ENCODE results near the gene TNFAIP8L1.

Gene TNFAIP8L1

GRCh38 chr19:4662812-4663211, 23.5 kb downstream of the TNFAIP8L1 start:
- TF ChIP-seq CTCF (IDR thresholded peaks at IDR 0.05; ENCODE audit: low read depth, low read length), result no peak
- no peak overlapping the region for H3K4me3 ChIP-seq (replicated peaks in 1 of 2; ENCODE audit: low read depth in 2 of 2, low read length in 2 of 2)
- DNase-seq (ENCODE audit: low read depth in 2 of 2), result no peak

DNA sequence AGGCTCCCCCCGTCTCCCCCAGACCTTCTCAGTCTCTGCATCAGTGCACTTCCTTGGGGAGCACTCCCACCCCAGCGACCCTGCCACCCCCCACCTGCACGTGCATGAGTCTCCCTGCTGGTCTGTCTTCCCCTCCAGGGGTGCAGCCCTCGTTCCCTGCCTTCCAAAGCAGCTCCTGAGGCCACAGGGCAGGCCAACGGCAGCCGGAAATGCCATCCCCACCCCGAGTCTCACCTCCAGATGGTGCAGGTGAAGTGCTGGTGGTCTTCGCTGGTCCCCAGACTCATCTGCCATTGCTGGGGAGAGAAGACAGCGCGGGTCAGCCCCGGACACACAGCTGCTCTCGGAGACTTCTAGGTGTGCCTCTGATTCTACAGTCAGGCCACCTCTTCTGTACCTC, 25.3 kb downstream of the TNFAIP8L1 start:
- no peak overlapping the region for H3K4me3 ChIP-seq (replicated peaks in 1 of 2; ENCODE audit: low read depth in 2 of 2, low read length in 2 of 2)
- no peak for DNase-seq (ENCODE audit: low read depth in 2 of 2)
- no peak for TF ChIP-seq CTCF (IDR thresholded peaks at IDR 0.05; ENCODE audit: low read depth, low read length)

DNA sequence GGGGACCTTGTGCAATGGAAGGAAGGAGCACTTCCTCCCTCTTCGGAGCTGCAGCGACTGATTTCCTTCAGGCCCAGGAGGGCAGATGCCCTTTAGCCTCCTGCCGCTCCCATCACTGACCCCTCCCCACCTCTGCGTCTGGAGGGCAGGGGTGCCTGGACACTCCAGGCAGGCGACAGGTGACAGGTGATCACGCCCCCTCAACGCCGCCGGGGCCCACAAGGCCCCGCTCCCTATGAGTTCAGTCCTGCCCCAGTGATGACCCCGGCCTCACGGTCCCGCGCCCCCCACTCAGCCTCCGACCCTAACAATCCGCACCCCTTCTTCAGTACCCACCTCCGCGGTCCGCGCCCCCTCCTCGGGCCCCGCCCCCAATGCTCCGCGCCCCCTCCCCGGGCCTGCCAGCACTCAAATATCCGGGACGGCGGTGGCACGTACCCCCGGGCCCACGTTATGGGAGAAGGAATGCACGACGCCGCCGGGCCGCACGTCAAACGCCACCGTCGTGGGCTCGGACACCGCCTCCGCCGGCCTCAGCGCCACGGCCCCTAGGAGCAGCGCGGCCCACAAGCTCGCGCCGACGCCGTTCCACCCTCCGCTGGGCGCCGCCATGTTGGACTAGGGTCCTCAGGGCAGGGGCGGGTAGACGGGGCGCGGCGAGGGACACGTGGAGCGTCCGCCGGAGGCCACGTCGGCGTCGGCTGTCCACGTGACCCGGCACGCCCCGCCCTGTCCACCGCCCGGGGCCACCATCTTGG, 30.6 kb downstream of the TNFAIP8L1 start, which contains the start of gene MYDGF:
MYDGF (minus strand) TSS at position 620 of the 758 bp plus-strand sequence; CDS start at position 612, 8 bp downstream.
- peak; percentile 89 to 93 for DNase-seq (ENCODE audit: low read depth in 2 of 2)
- no peak for TF ChIP-seq CTCF (IDR thresholded peaks at IDR 0.05; ENCODE audit: low read depth, low read length)
- peak within 1 kb of the TSS; percentile 88 to 95 for H3K4me3 ChIP-seq (replicated peaks in 1 of 2; ENCODE audit: low read depth in 2 of 2, low read length in 2 of 2)

DNA sequence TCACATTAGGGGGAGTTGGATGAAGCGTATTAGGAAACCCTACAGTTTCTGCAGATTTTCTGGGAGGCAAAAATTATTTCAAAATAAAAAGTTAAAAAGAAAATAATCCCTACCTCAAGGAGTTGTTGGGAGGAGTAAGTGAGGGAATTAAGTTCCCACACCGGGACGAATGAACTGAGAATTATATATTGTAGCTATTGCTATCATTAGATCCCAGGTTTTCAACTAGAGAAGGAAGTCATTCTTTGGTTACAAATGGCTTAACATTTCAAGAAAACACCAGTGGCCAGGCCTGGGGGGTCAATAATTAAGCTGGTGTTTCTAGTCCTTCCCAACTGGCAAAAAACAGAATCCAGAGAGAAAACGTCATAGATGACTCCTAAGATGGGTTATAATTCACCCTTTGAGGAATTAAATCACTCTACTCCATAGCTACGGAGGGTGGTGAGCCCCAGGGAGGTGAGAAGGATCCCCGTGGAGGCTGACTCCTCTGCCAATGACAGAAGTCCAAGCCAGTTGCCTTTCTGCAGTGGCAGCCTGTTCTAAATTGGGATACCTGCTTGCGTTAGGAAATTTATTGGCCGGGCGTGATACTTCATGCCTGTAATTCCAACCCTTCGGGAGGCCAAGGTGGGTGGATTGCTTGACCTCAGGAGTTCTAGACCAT, 32.0 kb downstream of the TNFAIP8L1 start:
- TF ChIP-seq CTCF (IDR thresholded peaks at IDR 0.05; ENCODE audit: low read depth, low read length), result no peak
- no peak overlapping the region for H3K4me3 ChIP-seq (replicated peaks in 1 of 2; ENCODE audit: low read depth in 2 of 2, low read length in 2 of 2)
- no peak for DNase-seq (ENCODE audit: low read depth in 2 of 2)

GRCh38 chr19:4673216-4673615, 33.9 kb downstream of the TNFAIP8L1 start:
- H3K4me3 ChIP-seq (replicated peaks in 1 of 2; ENCODE audit: low read depth in 2 of 2, low read length in 2 of 2), result no peak overlapping the region
- no peak for DNase-seq (ENCODE audit: low read depth in 2 of 2)
- no peak for TF ChIP-seq CTCF (IDR thresholded peaks at IDR 0.05; ENCODE audit: low read depth, low read length)

DNA sequence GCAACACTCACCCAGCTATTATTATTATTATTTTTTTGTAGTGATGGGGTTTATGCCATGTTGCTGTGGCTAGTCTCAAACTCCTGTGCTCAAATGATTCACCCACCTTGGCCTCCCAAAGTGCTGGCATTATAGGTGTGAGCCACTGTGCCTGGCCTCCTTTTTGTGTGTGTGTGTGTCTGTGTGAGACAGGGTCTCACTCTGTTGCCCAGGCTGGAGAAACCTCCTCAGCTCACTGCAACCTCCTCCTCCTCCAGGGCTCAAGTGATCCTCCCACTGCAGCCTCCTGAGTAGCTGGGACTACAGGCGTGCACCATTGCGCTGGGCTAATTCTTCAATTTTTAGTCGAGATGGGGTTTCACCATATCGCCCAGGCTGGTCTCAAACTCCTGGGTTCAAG, 34.4 kb downstream of the TNFAIP8L1 start:
- H3K4me3 ChIP-seq (replicated peaks in 1 of 2; ENCODE audit: low read depth in 2 of 2, low read length in 2 of 2), result no peak overlapping the region
- DNase-seq (ENCODE audit: low read depth in 2 of 2), result no peak
- no peak for TF ChIP-seq CTCF (IDR thresholded peaks at IDR 0.05; ENCODE audit: low read depth, low read length)

All from cardiac fibroblast (primary cell).